GM19238 (cell line): ENCODE results near the gene SZT2.

Experiments
- DNase-seq: peaks from one replicate; pipeline ENCODE4 v3.0.0; 2011; ENCODE audit warnings: low spot score; ENCODE audit not compliant: insufficient read length

SZT2 gene

GRCh38 chr1:43389326-43390313 is at the start of gene SZT2, which contains the start of gene MED8:
Gene SZT2, plus strand, starts transcription at chr1:43389899. Its CDS starts 70 bp downstream, at chr1:43389969.
Gene MED8, minus strand, starts transcription at chr1:43389800. Its CDS starts 36 bp downstream, at chr1:43389764.
- peak; percentile 91 for DNase-seq

- no peak for DNase-seq
These were observed 49.1 kb upstream of the SZT2 start for GRCh38 chr1:43340559-43340958.

- DNase-seq = no peak
These were observed 45.3 kb upstream of the SZT2 start for GRCh38 chr1:43344267-43344850.

- no peak for DNase-seq
These were observed 44.6 kb upstream of the SZT2 start for GRCh38 chr1:43345120-43345519.

GRCh38 chr1:43346636-43347035 is 43.1 kb upstream of the SZT2 start:
- DNase-seq = no peak

- DNase-seq = no peak
These were observed 41.3 kb upstream of the SZT2 start for GRCh38 chr1:43348343-43348808.

GRCh38 chr1:43348809-43349593 is 40.7 kb upstream of the SZT2 start:
- peak; percentile 35 for DNase-seq

- DNase-seq = no peak
These were observed 39.9 kb upstream of the SZT2 start for GRCh38 chr1:43349594-43350306.

GRCh38 chr1:43350976-43351375 is 38.7 kb upstream of the SZT2 start:
- DNase-seq = no peak

GRCh38 chr1:43351421-43352350 is 38.0 kb upstream of the SZT2 start:
- DNase-seq = no peak

GRCh38 chr1:43352351-43352705 is 37.4 kb upstream of the SZT2 start:
- no peak for DNase-seq

GRCh38 chr1:43352881-43353280 is 36.8 kb upstream of the SZT2 start:
- no peak for DNase-seq

GRCh38 chr1:43354471-43354870 is 35.2 kb upstream of the SZT2 start:
- no peak for DNase-seq

- no peak for DNase-seq
These were observed 34.8 kb upstream of the SZT2 start for GRCh38 chr1:43354936-43355335.

- no peak for DNase-seq
These were observed 32.4 kb upstream of the SZT2 start for GRCh38 chr1:43357251-43357650.

- peak; percentile 40 for DNase-seq
These were observed 31.5 kb upstream of the SZT2 start for GRCh38 chr1:43358121-43358745.

GRCh38 chr1:43358746-43359693 is 30.7 kb upstream of the SZT2 start, which contains the start of gene CDC20:
Gene CDC20, plus strand, starts transcription at chr1:43358981. Its CDS starts 235 bp downstream, at chr1:43359216.
- DNase-seq = peak; percentile 89

GRCh38 chr1:43359696-43360095 is 30.0 kb upstream of the SZT2 start:
- no peak for DNase-seq
